ENCODE results near the gene FMN1.

FMN1 gene

DNA sequence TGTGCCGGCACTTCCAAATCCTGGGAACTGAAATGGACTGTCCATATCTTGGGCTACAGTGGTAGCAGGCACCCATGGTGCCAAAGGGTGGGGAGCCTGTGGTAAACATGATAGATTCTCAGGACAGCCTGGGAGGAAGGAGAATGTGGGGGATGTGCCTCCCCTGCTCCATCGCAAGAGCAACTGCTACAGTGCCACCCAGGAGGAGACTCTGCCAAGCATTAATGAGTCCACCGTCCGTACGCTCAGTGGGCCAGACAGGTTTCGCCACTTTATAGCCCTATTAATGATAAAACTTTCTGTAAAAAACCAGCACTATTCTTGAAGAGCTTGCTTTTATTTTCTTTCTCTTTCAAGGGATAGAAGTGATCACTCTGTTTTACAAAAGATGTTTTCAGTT lies 75.2 kb downstream of the FMN1 start:
- DNase-seq = no peak

- no peak for DNase-seq
Observed at GRCh38 chr15:33116198-33116597, 78.3 kb downstream of the FMN1 start.

- DNase-seq = no peak
Observed at GRCh38 chr15:33115191-33115861, 79.2 kb downstream of the FMN1 start.

- DNase-seq = no peak
Observed at GRCh38 chr15:33114374-33114717, 80.2 kb downstream of the FMN1 start.

GRCh38 chr15:33113666-33114373 lies 80.7 kb downstream of the FMN1 start:
- DNase-seq = no peak

GRCh38 chr15:33112541-33113105 lies 81.9 kb downstream of the FMN1 start:
- no peak for DNase-seq

DNA sequence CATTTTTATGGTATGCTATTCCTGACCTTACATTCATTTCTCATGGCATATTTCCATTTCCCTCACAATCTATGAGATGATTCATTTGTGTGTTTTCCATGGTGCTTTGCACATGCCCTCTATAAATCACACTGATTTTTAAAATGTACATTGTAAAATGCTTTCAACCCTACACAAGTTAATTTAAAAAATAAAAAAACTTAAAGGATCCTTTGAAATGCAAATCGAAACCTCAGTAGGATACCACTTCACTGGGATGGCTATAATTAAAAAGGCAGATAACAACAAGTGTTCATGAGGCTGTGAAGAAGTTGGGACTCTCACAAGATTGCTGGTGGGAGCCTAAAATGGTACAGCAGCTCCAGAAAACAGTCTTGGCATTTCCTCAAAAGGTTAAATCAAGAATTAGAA lies 83.5 kb downstream of the FMN1 start:
- no peak for DNase-seq

DNA sequence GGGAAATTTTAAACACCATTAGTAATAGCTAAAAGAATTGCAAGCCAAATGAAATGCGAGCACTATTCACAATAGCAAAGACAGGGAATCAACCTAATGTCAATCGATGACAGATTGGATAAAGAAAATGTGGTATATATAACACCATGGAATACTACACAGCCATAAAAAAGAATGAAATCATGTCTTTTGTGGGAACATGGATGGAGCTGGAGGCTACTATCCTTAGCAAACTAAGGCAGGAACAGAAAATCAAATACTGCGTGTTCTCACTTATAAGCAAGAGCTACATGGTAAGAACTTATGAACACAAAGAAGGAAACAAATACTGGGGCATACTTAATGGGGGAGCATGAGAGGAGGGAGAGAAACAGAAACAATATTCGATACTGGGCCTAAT lies 85.2 kb downstream of the FMN1 start:
- no peak for DNase-seq

DNA sequence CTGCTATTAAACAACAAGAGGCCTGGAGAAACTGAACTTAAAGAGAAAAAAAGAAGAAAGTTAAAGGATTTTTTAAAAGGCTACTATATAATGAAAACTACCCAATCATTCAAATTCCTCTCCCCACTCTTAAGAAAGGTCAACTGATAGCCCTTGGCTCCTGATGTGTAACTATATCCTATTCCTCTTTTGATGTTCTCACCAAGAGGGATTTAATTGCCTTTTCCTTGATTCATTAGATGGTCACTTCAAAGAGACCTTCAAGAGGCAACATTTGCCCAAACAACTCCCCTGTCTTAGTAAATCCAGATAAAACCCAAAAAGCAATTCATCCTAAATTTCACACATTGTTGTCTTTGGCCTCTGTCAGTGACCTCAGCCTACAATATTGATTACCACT lies 86.0 kb downstream of the FMN1 start:
- DNase-seq = no peak

DNA sequence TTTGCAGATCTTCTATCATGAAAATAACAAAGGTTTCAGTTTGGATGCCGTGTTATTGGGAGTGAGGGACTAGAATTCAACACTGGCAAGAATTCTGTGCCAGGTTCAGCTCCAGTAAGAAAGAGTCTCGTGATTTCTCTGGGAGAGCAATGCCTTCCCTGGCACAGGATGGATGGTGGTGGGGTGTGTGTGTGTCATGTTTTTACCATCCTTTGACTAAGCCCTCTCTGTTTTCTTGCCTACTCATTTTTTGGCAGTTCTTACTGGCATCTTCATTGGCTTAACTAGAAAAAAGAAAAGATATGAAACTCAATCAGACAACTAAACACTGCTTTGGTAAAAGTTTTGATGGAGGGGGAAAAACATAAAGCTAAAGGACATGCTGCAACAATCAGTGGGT lies 86.6 kb downstream of the FMN1 start:
- no peak for DNase-seq

GRCh38 chr15:33104212-33104611 lies 90.3 kb downstream of the FMN1 start:
- DNase-seq = no peak

DNA sequence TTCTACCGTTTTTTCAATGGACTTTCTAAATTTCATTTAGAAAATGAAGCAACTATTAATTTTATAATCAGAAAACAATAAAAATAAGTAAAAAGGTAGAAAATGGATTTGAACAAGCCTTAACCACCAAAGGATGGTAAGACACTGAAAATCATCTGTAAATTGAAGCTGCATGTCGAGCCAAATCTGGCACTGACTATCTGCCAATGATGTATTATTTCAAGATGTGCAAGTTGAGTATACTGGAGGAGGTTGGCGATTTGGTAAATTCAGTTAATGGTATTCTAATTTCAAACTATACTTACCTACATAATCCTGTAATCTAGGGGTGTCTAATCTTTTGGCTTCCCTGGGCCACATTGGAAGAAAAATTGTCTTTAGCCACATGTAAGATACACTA lies 93.5 kb downstream of the FMN1 start:
- DNase-seq = no peak

DNA sequence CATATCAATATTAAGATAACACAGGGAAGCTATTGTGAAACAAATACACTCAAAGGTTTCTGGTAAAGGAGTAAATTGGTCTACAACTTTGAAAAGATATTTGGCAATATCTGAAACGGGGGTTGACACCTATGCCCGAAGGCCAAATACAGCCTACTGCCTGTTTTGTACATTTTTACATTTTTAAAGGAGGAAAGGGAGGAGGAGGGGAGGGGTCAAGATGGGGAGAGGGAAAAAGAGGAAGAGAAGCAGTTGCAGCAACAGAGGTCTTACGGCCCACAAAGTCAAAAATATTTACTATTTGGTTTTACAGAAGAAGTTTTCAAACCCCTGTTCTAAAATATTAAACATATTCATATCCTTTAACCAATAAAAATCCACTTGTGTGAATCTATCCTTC lies 94.2 kb downstream of the FMN1 start:
- no peak for DNase-seq

DNA sequence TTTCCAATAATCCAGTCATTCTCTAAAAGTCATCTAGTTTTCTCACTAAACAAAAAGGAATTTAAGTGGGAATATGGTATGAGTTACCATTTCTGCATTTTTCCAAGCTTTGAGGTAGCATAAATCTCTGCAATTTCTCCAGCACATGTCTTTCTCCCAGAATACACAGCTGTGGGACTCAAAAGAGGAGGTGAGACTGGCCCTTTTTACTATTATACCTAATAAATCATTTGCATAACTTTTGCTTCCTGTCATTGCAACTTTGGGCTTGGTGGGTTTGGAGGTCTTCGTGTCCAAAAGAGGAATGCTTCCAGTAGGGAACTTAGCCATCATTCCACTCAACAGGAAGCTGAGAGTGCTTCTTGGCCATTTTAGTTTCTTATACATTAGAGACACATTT lies 94.8 kb downstream of the FMN1 start:
- no peak for DNase-seq

- no peak for DNase-seq
Observed at GRCh38 chr15:33099213-33099612, 95.3 kb downstream of the FMN1 start.

DNA sequence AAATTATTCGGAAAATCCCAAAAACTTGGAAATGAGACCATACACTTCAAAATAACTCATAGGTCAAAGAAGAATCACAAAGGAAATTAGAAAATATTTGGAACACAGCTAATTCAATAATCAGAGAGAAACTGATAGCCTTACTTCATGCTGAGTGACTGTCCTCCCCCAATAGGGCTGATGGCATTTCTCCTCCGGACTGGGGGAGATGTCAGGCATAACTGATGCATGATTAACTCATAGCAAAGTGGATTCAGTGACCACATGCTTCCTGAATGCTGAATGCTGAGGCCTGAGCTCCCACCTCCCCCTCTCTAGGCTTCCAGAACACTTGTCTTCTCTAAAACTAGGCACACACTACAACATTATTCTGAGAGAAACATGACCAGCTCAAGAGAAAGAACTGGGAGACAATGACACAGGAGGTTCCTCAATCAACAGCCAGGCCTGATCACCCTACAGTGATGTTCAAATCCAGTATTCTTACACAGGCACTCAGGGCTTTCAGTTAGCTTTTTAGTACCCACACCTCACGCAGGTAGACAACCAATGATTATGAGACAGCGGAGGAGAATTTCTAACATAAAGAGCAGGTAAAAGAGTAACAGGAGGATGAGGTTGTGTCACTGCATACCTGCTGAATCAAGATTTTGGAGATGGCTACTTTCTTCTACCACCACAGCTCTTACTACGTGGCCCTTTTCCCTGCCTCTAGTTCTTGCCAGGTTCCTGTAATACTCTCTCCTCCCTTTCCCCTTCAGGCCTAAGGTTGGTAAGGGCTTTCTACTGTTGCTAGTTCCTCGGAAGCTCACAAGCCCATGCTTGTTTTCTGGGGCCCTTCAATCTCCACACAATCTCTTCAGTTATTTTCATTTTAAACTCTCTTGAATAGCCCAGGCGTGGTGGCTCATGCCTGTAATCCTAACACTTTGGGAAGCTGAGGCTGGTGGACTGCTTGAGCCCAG lies 96.1 kb downstream of the FMN1 start:
- DNase-seq = no peak

- no peak for DNase-seq
Observed at GRCh38 chr15:33096134-33096533, 98.4 kb downstream of the FMN1 start.

GRCh38 chr15:33095641-33096040 lies 98.9 kb downstream of the FMN1 start:
- no peak for DNase-seq

DNA sequence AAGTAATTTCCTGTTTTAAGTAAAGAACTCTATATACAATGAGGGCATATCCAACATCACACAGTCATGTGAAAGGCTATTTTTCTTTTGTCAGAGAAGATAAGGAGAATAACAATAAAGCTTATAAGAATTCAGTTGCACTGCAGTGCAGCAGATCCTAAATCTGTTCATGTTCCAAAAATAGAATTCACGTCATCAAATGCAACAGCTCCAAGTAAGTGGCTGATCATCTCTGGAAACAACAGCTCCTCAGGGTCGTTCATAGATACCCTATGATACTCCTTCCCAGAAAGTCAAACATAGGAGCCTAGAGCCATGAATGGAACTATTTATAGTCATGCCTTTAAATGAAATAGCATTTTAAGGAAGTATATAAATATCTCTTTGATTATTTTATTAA lies 100.2 kb downstream of the FMN1 start:
- DNase-seq = no peak

- DNase-seq = no peak
Observed at GRCh38 chr15:33093222-33093621, 101.3 kb downstream of the FMN1 start.

- no peak for DNase-seq
Observed at GRCh38 chr15:33091983-33092693, 102.4 kb downstream of the FMN1 start.

- DNase-seq = no peak
Observed at GRCh38 chr15:33089878-33090757, 104.4 kb downstream of the FMN1 start.
